Aorta (tissue), 5 donors: ENCODE data around the gene HERC6. TPM values are rescaled to one million over a fixed set of nuclear protein-coding genes. Genes with fewer than 3 reads are reported as not detected.
"Not testable (repeated sequence)": the region's sequence is repeated elsewhere in the genome, so short reads cannot be mapped to it uniquely, and the experiment has no call there.

Experiments
- ATAC-seq: fragments of 200-7000 bp; cut with Tn5 transposase; one replicate; pipeline ENCODE4 v1.9.1; 2022; ENCODE audit warnings: moderate library complexity; ENCODE audit not compliant: low FRiP score
- DNase-seq, 2 donors: peaks; one replicate each; pipeline ENCODE4 v3.0.0-alpha.2; 2020
- H3K27ac ChIP-seq, 2 donors: one replicate each; pipeline ENCODE4 v1.5.1; 2013; ENCODE audit warnings: low read length in 2 of 2, mild to moderate bottlenecking in 2 of 2, moderate library complexity in 2 of 2, control low read depth in 1 of 2, inconsistent platforms in 1 of 2, low read depth in 1 of 2
- H3K27me3 ChIP-seq, 2 donors: one replicate each; pipeline ENCODE4 v1.6.1; 2013; ENCODE audit warnings: control low read depth in 1 of 2, low read length in 1 of 2, mild to moderate bottlenecking in 1 of 2, moderate library complexity in 1 of 2; ENCODE audit not compliant: insufficient read depth in 2 of 2, control insufficient read depth in 1 of 2
- H3K36me3 ChIP-seq, 2 donors: one replicate each; pipeline ENCODE4 v1.6.1; 2013; ENCODE audit warnings: control low read depth in 1 of 2, low read length in 1 of 2, mild to moderate bottlenecking in 1 of 2; ENCODE audit not compliant: insufficient read depth in 2 of 2, control insufficient read depth in 1 of 2
- H3K4me1 ChIP-seq, 2 donors: one replicate each; pipeline ENCODE4 v1.6.1; 2013; ENCODE audit warnings: low read length in 2 of 2, control low read depth in 1 of 2, mild to moderate bottlenecking in 1 of 2, moderate library complexity in 1 of 2; ENCODE audit not compliant: insufficient read depth in 2 of 2, control insufficient read depth in 1 of 2
- H3K4me3 ChIP-seq, 2 donors: one replicate each; pipeline ENCODE4 v1.5.1; 2013; ENCODE audit warnings: low read length in 2 of 2, control low read depth in 1 of 2, mild to moderate bottlenecking in 1 of 2
- H3K9me3 ChIP-seq: one replicate; pipeline ENCODE4 v1.6.1; 2013; ENCODE audit warnings: mild to moderate bottlenecking, low read length; ENCODE audit not compliant: control insufficient read depth
- WGBS, 2 donors: extraction: QIAGEN DNeasy Blood & Tissue Kit; methylation state at CpG; one replicate each; pipeline ENCODE4 v1.1.7; 2013; 5-methylcytosine and 5-hydroxymethylcytosine counted together
- intact Hi-C, 2 donors: fragments of 100-400 bp; cut with DNase I; formaldehyde crosslinking; loops; one replicate each; pipeline versions ENCODE4 v1.14.2 to v1.15.0; 2022
- polyA plus RNA-seq, 2 donors: library from polyadenylated mRNA; stranded (reverse); fragments of 200-250 nt; gene quantifications; one replicate each; pipeline ENCODE4 v1.2.3, GENCODE V29; 2013
- total RNA-seq, 2 donors: library from RNA; stranded (reverse); fragmentation: NEBNext Ultra II Directional; extraction: Animal tissue kit (Norgen Biotek cat#: 25700); gene quantifications; one replicate each; pipeline ENCODE4 v1.2.1, GENCODE V29; 2021
- donor health status: healthy with polysubstance abuse.
- donor health status: Bipolar disorder and iron deficiency.
- donor health status: DM: no; HTN: no; CAD: no.
- donor health status: DM: no; HTN: no; CAD: no.
- donor health status: DM: yes; HTN: yes; CAD: no.

The HERC6 gene
- total and polyA plus RNA-seq, 4 donors = 2.4 to 9.5 (median 5.6) TPM

DNA sequence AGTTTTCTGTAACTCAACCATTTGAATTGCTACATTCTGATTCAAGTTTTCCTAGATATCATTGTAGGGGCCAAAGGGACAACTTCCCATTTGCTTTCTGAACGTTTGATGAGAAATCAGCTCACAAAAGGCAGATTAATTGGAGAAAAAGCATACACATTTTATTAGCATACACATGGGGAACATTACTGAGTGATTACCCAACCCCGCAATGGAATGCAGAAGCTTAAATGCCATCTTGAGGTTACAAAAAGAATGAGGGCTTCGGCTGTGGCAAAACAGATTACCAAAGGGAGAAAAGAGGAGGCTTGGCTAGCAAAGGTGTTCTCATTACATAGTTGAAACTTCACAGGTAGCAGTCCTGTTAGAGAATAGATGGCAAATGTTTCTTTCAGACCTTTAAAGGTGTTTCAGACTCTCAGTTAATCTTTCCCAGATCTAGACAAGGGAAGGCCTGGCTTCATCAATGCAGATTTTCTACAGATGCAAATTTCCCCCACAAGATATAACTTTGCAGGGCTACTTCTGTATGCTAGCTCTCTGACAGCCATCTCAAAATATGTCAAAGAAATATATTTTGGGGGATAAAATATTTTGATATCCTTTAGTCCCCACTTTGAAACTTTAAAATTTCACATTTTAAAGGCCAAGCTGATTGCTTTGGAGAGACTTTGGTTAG, 26.5 kb upstream of the HERC6 start:
- DNase-seq = no peak
- intact Hi-C loops = no loop called here
- Histone ChIP-seq H3K27me3 (no peaks in the 10 kb centered on the region), H3K4me3 (no peak overlapping the region), H3K9me3 (peaks cover 1% of the 10 kb centered on the region), H3K4me1 (no peaks in the 10 kb centered on the region), H3K27ac (no peak overlapping the region), H3K36me3 (no peaks in the 10 kb centered on the region)
- WGBS, 2 donors = 65% methylated on average over 3 of the region's 3 CpGs
- ATAC-seq = no peak

DNA sequence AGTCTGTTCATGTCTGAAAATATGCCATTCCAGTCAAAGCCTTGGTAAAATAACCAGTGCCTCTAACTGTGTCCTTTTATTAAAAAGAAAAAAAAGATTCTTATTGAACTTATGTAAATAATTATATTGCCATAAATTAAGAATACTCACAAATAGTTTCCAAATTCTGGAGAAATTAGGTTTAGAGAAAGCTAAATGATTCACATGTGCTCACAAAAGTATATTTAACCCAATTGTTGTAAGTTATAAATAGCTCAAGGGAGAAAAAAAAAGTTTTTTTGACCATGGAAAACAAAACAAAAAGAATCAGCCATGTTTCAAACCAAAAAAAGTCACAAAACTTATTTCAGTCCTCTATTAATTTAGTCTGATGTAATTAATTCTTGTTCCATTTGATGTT, 25.3 kb upstream of the HERC6 start:
- Histone ChIP-seq H3K9me3 (peaks cover 1% of the 10 kb centered on the region), H3K4me3 (no peak overlapping the region), H3K4me1 (no peaks in the 10 kb centered on the region), H3K27me3 (no peaks in the 10 kb centered on the region), H3K27ac (no peak overlapping the region), H3K36me3 (no peaks in the 10 kb centered on the region)
- ATAC-seq = no peak
- DNase-seq = no peak
- intact Hi-C loops = no loop called here

DNA sequence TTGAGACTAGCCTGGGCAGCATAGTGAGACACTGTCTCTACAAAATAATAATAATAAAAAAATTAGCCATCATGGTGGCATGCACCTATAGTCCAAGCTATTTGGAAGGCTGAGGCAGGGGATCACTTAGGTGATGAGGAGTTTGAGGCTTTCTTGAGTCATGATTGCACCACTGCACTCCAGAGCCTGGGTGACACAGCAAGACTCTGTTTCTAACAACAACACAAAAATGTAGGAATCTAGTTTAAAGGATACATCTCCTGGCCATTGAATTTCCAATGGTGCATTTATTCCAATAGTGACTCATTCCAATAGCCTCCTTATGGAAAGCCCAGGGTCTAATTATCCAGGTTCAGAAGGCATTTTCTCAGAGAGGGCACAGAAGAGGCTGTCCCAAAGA, 21.9 kb upstream of the HERC6 start:
- no peak for DNase-seq
- Histone ChIP-seq H3K36me3 (no peaks in the 10 kb centered on the region), H3K27ac (no peak overlapping the region), H3K9me3 (peaks cover 1% of the 10 kb centered on the region), H3K27me3 (no peaks in the 10 kb centered on the region), H3K4me3 (no peak overlapping the region), H3K4me1 (no peaks in the 10 kb centered on the region)
- no peak for ATAC-seq
- intact Hi-C loops = no loop called here

DNA sequence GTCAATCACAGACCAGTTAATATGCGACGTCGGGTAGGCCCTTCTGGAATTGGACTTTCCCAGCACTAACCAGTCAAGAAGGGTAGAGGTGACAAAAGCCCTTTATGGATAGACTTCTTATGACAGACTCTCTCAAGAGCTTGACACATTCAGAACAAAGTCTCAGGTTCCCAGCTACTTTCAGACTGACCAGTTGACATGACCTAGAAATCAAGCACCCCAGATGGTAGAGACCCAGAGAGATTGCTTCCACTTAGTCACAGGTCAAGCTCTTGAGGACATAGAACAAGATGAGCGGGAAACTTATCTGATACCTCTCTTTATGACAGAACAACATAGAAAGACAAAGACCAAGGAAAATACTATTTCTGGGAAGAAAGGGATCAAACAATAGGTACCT, 21.4 kb upstream of the HERC6 start:
- Histone ChIP-seq H3K27ac (no peak overlapping the region), H3K36me3 (no peaks in the 10 kb centered on the region), H3K4me1 (no peaks in the 10 kb centered on the region), H3K4me3 (no peak overlapping the region), H3K9me3 (peaks cover 1% of the 10 kb centered on the region), H3K27me3 (no peaks in the 10 kb centered on the region)
- intact Hi-C loops = no loop called here
- DNase-seq (no peak), ATAC-seq (no peak)
- 94 to 96% methylated on average over 4 of the region's 4 CpGs for WGBS, 2 donors

DNA sequence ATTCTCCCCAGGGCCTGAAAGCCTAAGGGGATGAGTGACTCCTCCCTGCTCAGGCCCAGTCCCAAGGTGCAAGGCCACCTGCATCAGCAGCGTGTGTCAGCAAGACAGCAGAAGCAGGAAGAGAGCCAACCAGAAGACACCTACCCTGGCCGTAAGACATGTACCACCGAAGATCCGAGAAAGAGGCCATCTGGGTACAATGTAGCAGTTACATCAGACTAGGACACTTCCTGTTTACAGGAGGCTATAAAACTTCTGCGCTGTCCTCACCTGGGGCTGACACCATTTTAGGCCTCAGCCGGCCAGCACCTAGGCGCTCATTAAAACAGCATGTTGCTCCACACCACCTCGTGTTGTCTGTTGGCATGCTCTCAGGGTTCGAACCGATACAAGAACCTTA, 19.1 kb upstream of the HERC6 start:
- peaks cover 3% of the 10 kb centered on the region for H3K9me3 ChIP-seq
- no peak for DNase-seq
- no peak overlapping the region for H3K4me3 ChIP-seq
- ATAC-seq = no peak
- no peaks in the 10 kb centered on the region for H3K4me1 ChIP-seq
- WGBS, 2 donors = 94 to 96% methylated on average over 10 of the region's 10 CpGs
- intact Hi-C loops = no loop called here
- no peaks in the 10 kb centered on the region for H3K36me3 ChIP-seq
- H3K27ac ChIP-seq = no peak overlapping the region
- H3K27me3 ChIP-seq = no peaks in the 10 kb centered on the region

DNA sequence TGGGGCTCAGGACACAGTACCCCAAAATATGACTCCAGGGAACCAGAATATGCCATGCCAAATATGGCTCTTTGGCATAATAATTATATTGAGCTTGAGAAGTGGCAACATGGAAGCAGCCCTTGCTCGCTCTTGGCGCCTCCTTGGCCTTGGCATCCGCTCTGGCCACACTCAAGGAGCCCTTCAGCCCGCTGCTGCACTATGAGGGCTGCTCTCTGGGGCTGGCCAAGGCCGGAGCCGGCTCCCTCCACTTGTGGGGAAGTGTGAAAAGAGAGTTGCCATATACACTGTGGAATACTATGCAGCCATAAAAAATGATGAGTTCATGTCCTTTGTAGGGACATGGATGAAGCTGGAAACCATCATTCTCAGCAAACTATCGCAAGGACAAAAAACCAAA, 18.4 kb upstream of the HERC6 start:
- 90 to 96% methylated on average over 6 of the region's 7 CpGs for WGBS, 2 donors
- Histone ChIP-seq H3K36me3 (no peaks in the 10 kb centered on the region), H3K9me3 (peaks cover 1% of the 10 kb centered on the region), H3K4me1 (no peaks in the 10 kb centered on the region), H3K27me3 (no peaks in the 10 kb centered on the region), H3K4me3 (no peak overlapping the region), H3K27ac (no peak overlapping the region)
- ATAC-seq = no peak
- no peak for DNase-seq
- intact Hi-C loops = no loop called here

DNA sequence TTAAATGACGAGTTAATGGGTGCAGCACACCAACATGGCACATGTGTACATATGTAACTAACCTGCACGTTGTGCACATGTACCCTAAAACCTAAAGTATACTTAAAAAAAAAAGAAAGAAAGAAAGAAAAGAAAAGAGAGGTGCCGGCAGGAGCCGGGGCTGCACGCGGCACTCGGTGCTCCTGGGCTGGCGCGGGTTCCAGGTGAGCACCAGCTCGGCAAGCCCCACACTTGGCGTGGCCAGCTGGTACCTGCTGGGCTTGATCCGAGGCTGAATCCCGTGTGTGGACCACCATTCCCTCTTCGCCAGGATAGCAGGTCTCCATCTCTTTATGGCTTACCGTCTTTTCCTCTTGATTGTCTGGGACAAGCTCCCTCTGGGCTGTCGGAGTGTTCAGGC, 17.9 kb upstream of the HERC6 start:
- no peak for ATAC-seq

DNA sequence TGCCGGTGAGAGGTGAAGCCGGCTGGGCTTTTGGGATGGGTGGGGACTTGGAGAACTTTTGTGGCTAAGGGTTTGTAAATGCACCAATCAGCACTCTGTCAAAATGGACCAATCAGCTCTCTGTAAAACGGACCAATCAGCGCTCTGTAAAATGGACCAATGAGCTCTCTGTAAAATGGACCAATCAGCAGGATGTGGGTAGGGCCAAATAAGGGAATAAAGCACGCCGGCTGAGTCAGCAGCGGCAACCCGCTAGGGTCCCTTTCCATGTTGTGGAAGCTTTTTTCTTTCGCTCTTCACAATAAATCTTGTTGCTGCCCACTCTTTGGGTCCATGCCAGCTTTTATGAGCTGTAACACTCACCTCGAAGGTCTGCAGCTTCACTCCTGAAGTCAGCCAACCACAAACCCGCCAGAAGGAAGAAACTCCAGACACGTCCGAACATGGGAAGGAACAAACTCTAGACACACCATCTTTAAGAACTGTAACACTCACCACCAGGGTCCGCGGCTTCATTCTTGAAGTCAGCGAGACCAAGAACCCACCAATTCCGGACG, 17.4 kb upstream of the HERC6 start:
- H3K4me1 ChIP-seq, H3K27me3 ChIP-seq, ATAC-seq, H3K27ac ChIP-seq, H3K36me3 ChIP-seq, intact Hi-C loops, DNase-seq, H3K9me3 ChIP-seq, H3K4me3 ChIP-seq: not testable (repeated sequence)
- 83 to 84% methylated on average over 18 of the region's 18 CpGs for WGBS, 2 donors

More for the DNA sequence above, 17.9 kb upstream of the HERC6 start:
- H3K27me3 ChIP-seq = no peaks in the 10 kb centered on the region
- H3K27ac ChIP-seq = no peak overlapping the region
- WGBS, 2 donors = 93 to 95% methylated on average over 16 of the region's 16 CpGs
- peaks cover 1% of the 10 kb centered on the region for H3K9me3 ChIP-seq
- DNase-seq = no peak
- H3K36me3 ChIP-seq = no peaks in the 10 kb centered on the region
- H3K4me1 ChIP-seq = no peaks in the 10 kb centered on the region
- intact Hi-C loops = no loop called here
- H3K4me3 ChIP-seq = no peak overlapping the region

DNA sequence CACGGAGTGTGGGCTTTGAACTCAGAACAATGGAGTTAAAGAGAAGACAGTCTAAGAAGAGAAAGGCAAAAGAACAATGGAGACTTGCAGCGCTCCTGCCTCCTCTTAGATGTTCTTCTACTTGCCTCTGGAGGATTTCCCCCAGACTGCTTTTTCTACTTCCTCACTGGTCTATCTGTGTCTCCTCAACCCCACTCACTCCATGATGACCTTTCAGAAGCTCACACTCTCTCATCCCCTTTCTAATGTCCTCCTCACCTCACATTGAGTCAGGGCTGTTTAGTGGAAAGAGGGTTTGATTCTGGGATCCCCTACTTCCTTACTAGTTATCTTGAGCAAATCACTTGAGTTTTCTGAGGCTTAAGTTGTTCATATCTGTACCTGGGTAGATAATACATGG, 12.2 kb upstream of the HERC6 start:
- H3K36me3 ChIP-seq = no peaks in the 10 kb centered on the region
- intact Hi-C loops = no loop called here
- peaks cover 1% of the 10 kb centered on the region for H3K9me3 ChIP-seq
- 84 to 89% methylated on average over 2 of the region's 2 CpGs for WGBS, 2 donors
- no peak for ATAC-seq
- no peak overlapping the region for H3K4me3 ChIP-seq
- no peak for DNase-seq
- H3K27me3 ChIP-seq = no peaks in the 10 kb centered on the region
- no peak overlapping the region for H3K27ac ChIP-seq
- no peaks in the 10 kb centered on the region for H3K4me1 ChIP-seq
